H54 (cell line): ENCODE results near the gene GALNT17.

Experiments used
- DNase-seq: peaks from one replicate; pipeline ENCODE4 v3.0.0; 2011; ENCODE audit warnings: low spot score, mixed read lengths; ENCODE audit not compliant: insufficient read length
- FAIRE-seq: peaks from 3 replicates; lab custom pipeline; 2011; peaks lifted over from hg19 to GRCh38; lab: Jason Lieb, UNC
- POLR2A ChIP-seq: IDR thresholded peaks from 2 replicates; pipeline ENCODE4 v1.6.1; 2011; ENCODE audit warnings: low read depth, mild to moderate bottlenecking, low read length

GALNT17 gene

GRCh38 chr7:71509381-71509780 lies 377.4 kb downstream of the GALNT17 start:
- no peak for FAIRE-seq
- no peak for TF ChIP-seq POLR2A

GRCh38 chr7:71511361-71511807 lies 379.4 kb downstream of the GALNT17 start:
- FAIRE-seq (no peak), DNase-seq (no peak)
- TF ChIP-seq POLR2A: no peak

More at GRCh38 chr7:71509381-71509780, 377.4 kb downstream of the GALNT17 start:
- DNase-seq: no peak

GRCh38 chr7:71517940-71518699 lies 386.2 kb downstream of the GALNT17 start:
- FAIRE-seq (no peak), DNase-seq (no peak)
- TF ChIP-seq POLR2A: no peak

GRCh38 chr7:71518880-71519279 lies 386.9 kb downstream of the GALNT17 start:
- FAIRE-seq (no peak), DNase-seq (no peak)
- no peak for TF ChIP-seq POLR2A

- DNase-seq (no peak), FAIRE-seq (no peak)
- TF ChIP-seq POLR2A: no peak
Measured at GRCh38 chr7:71521506-71521905, 389.6 kb downstream of the GALNT17 start.

GRCh38 chr7:71526106-71526505 lies 394.2 kb downstream of the GALNT17 start:
- DNase-seq (no peak), FAIRE-seq (no peak)
- no peak for TF ChIP-seq POLR2A

GRCh38 chr7:71527213-71527612 lies 395.3 kb downstream of the GALNT17 start:
- no peak for DNase-seq

GRCh38 chr7:71535616-71536015 lies 403.7 kb downstream of the GALNT17 start:
- DNase-seq: no peak
- FAIRE-seq: no peak
- TF ChIP-seq POLR2A: no peak

More at GRCh38 chr7:71527213-71527612, 395.3 kb downstream of the GALNT17 start:
- TF ChIP-seq POLR2A: no peak
- no peak for FAIRE-seq

GRCh38 chr7:71538210-71538609 lies 406.3 kb downstream of the GALNT17 start:
- DNase-seq (no peak), FAIRE-seq (no peak)
- TF ChIP-seq POLR2A: no peak

GRCh38 chr7:71539615-71540014 lies 407.7 kb downstream of the GALNT17 start:
- FAIRE-seq: no peak
- no peak for DNase-seq
- no peak for TF ChIP-seq POLR2A

GRCh38 chr7:71541707-71542353 lies 409.9 kb downstream of the GALNT17 start:
- DNase-seq (no peak), FAIRE-seq (no peak)
- TF ChIP-seq POLR2A: no peak

GRCh38 chr7:71543396-71543795 lies 411.5 kb downstream of the GALNT17 start:
- FAIRE-seq (no peak), DNase-seq (no peak)
- no peak for TF ChIP-seq POLR2A

GRCh38 chr7:71544816-71545215 lies 412.9 kb downstream of the GALNT17 start:
- TF ChIP-seq POLR2A: no peak
- FAIRE-seq (no peak), DNase-seq (no peak)

GRCh38 chr7:71547426-71547825 lies 415.5 kb downstream of the GALNT17 start:
- no peak for FAIRE-seq
- TF ChIP-seq POLR2A: no peak
- DNase-seq: no peak
